ENCODE data around the gene FSTL5. TPM values are rescaled to one million over a fixed set of nuclear protein-coding genes. Genes with fewer than 3 reads are reported as not detected.

Gene FSTL5
- total RNA-seq, 4 donors from 2014 or later, result not detected

GRCh38 chr4:162011089-162011488 lies 152.7 kb downstream of the FSTL5 start:
- in situ Hi-C loops (cut with MboI; ENCODE audit: low sequenced_read_pairs in 4 of 4) (no loop called here), intact Hi-C loops (cut with DNase I; ENCODE audit: low total_unique reads) (no loop called here)
- H3K36me3 ChIP-seq, result no peaks in the 10 kb centered on the region
- DNase-seq, result no peak
- no peaks in the 10 kb centered on the region for H3K27me3 ChIP-seq
- H3K4me1 ChIP-seq, result no peaks in the 10 kb centered on the region
- no peak for ATAC-seq
- H3K4me3 ChIP-seq, result no peak overlapping the region
- TF ChIP-seq, protein P1, sequence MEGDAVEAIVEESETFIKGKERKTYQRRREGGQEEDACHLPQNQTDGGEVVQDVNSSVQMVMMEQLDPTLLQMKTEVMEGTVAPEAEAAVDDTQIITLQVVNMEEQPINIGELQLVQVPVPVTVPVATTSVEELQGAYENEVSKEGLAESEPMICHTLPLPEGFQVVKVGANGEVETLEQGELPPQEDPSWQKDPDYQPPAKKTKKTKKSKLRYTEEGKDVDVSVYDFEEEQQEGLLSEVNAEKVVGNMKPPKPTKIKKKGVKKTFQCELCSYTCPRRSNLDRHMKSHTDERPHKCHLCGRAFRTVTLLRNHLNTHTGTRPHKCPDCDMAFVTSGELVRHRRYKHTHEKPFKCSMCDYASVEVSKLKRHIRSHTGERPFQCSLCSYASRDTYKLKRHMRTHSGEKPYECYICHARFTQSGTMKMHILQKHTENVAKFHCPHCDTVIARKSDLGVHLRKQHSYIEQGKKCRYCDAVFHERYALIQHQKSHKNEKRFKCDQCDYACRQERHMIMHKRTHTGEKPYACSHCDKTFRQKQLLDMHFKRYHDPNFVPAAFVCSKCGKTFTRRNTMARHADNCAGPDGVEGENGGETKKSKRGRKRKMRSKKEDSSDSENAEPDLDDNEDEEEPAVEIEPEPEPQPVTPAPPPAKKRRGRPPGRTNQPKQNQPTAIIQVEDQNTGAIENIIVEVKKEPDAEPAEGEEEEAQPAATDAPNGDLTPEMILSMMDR (IDR thresholded peaks at IDR 0.05 in 4 of 5, conservative IDR thresholded peaks at IDR 0.05 in 1 of 5), result no peak
- no peak for TF ChIP-seq POLR2A (IDR thresholded peaks at IDR 0.05)
- no peaks in the 10 kb centered on the region for H3K9me3 ChIP-seq
- H3K27ac ChIP-seq, result no peak overlapping the region

DNA sequence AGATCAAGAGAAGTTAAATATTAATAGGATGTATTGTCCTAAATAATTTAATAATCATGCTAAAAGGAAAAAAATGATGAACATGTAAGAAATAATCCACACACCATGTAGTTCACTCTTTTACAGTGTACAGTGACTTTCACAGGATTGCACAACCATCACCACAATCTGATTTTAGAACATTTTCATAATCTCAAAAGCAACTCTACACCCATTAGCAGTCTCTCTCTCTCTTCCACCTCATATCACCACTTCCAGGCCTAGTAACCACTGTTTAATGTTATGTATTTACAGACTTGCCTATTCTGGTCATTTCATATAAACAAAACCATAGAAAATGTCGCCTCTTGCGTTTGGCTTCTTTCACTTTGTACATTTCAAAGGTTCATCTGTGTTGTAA lies 153.4 kb downstream of the FSTL5 start:
- Histone ChIP-seq H3K27me3 (no peaks in the 10 kb centered on the region), H3K4me3 (no peak overlapping the region), H3K27ac (no peak overlapping the region), H3K9me3 (no peaks in the 10 kb centered on the region), H3K4me1 (no peaks in the 10 kb centered on the region), H3K36me3 (no peaks in the 10 kb centered on the region)
- DNase-seq (no peak), ATAC-seq (no peak)
- TF ChIP-seq, protein P1 (IDR thresholded peaks at IDR 0.05 in 4 of 5, conservative IDR thresholded peaks at IDR 0.05 in 1 of 5), result no peak
- no peak for TF ChIP-seq POLR2A (IDR thresholded peaks at IDR 0.05)
- intact Hi-C loops (cut with DNase I; ENCODE audit: low total_unique reads), result no loop called here
- in situ Hi-C loops (cut with MboI; ENCODE audit: low sequenced_read_pairs in 4 of 4), result no loop called here

DNA sequence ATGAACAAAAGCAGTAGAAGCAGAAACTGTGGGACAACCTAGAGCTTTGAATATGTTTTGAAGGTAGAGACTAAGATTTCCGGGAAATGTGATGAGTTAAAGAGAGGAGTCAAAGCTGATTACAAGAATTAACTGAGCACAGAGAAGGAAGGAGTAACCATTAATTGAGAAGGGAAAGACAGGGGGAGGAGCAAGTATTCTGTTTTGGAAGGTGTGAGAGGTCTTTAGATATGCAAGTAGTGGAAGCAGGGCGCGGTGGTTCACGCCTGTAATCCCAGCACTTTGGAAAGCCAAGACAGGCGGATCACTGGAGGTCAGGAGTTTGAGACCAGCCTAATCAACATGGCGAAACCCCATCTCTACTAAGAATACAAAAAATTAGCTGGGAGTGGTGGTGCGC lies 171.5 kb downstream of the FSTL5 start:
- TF ChIP-seq, protein P1 (IDR thresholded peaks at IDR 0.05 in 4 of 5, conservative IDR thresholded peaks at IDR 0.05 in 1 of 5), result no peak
- no peak overlapping the region for H3K27ac ChIP-seq
- H3K4me1 ChIP-seq, result no peaks in the 10 kb centered on the region
- intact Hi-C loops (cut with DNase I; ENCODE audit: low total_unique reads) (no loop called here), in situ Hi-C loops (cut with MboI; ENCODE audit: low sequenced_read_pairs in 4 of 4) (no loop called here)
- DNase-seq (no peak), ATAC-seq (no peak)
- H3K27me3 ChIP-seq, result no peaks in the 10 kb centered on the region
- no peak overlapping the region for H3K4me3 ChIP-seq
- no peaks in the 10 kb centered on the region for H3K9me3 ChIP-seq
- no peaks in the 10 kb centered on the region for H3K36me3 ChIP-seq

DNA sequence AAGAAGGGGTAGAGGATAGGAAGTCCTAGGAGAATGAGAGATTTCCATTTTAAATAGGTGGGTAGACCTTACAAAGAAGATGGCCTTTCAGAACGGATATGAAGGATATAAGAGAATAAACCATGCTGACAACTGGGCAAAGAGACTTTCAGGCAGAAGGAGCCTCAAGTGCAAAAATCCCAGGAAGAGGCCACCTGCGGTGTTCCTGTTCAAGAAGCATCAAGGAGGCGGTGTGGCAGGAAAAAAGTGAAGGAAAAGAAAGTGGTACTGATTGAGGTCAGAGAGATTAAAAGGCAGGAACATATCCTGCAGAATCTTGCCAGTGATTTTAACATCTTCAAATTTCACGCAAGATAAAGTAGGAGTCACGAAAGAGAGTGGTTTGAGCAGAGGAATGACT lies 172.0 kb downstream of the FSTL5 start:
- ATAC-seq (no peak), DNase-seq (no peak)
- TF ChIP-seq, protein P1 (IDR thresholded peaks at IDR 0.05 in 4 of 5, conservative IDR thresholded peaks at IDR 0.05 in 1 of 5), result no peak
- no peak for TF ChIP-seq POLR2A (IDR thresholded peaks at IDR 0.05)
- in situ Hi-C loops (cut with MboI; ENCODE audit: low sequenced_read_pairs in 4 of 4), result no loop called here
- Histone ChIP-seq H3K36me3 (no peaks in the 10 kb centered on the region), H3K27ac (no peak overlapping the region), H3K9me3 (no peaks in the 10 kb centered on the region), H3K4me3 (no peak overlapping the region), H3K4me1 (no peaks in the 10 kb centered on the region), H3K27me3 (no peaks in the 10 kb centered on the region)
- intact Hi-C loops (cut with DNase I; ENCODE audit: low total_unique reads), result no loop called here

GRCh38 chr4:161990721-161991120 lies 173.1 kb downstream of the FSTL5 start:
- in situ Hi-C loops (cut with MboI; ENCODE audit: low sequenced_read_pairs in 4 of 4), result no loop called here
- ATAC-seq, result no peak

More at GRCh38 chr4:161990721-161991120, 173.1 kb downstream of the FSTL5 start:
- intact Hi-C loops (cut with DNase I; ENCODE audit: low total_unique reads), result no loop called here
- DNase-seq, result no peak
- Histone ChIP-seq H3K4me3 (no peak overlapping the region), H3K27me3 (no peaks in the 10 kb centered on the region), H3K9me3 (no peaks in the 10 kb centered on the region), H3K36me3 (no peaks in the 10 kb centered on the region), H3K4me1 (no peaks in the 10 kb centered on the region), H3K27ac (no peak overlapping the region)
- TF ChIP-seq POLR2A (IDR thresholded peaks at IDR 0.05), result no peak
- TF ChIP-seq, protein P1 (IDR thresholded peaks at IDR 0.05 in 4 of 5, conservative IDR thresholded peaks at IDR 0.05 in 1 of 5), result no peak
